B cell (primary cell): ENCODE data around the gene SART3. TPM values are rescaled to one million over a fixed set of nuclear protein-coding genes. Genes with fewer than 3 reads are reported as not detected.
A peak's percentile ranks its signal among the peaks of the same experiment; 100 is the strongest.

Experiments
- ATAC-seq: fragments of 200-7000 bp; cut with Tn5 transposase; one replicate; pipeline ENCODE4 v1.10.0; 2021; ENCODE audit warnings: low read depth, mild to moderate bottlenecking, moderate number of reproducible peaks, moderate library complexity
- CTCF ChIA-PET: fragments of 350-600 bp; sonication (Branson Sonifier 250); formaldehyde crosslinking; loops from one replicate; lab custom pipeline; 2021; ENCODE audit warnings: antibody characterized with exemption, inconsistent platforms; lab: Charles Lee
- POLR2A ChIA-PET: fragments of 350-600 bp; sonication (Branson Sonifier 250); formaldehyde crosslinking; loops from one replicate; lab custom pipeline; 2021; ENCODE audit warnings: antibody characterized with exemption; lab: Charles Lee
- DNase-seq: peaks from one replicate; pipeline ENCODE4 v3.0.0; 2013
- H2AFZ ChIP-seq: 2 replicates; pipeline ENCODE4 v1.6.1; 2012; ENCODE audit warnings: mild to moderate bottlenecking, low read depth, low read length; ENCODE audit not compliant: insufficient read depth, poor library complexity, severe bottlenecking
- H3K27ac ChIP-seq, 2 donors: 1 replicate in 1 of 2; 2 replicates in 1 of 2; pipeline ENCODE4 v1.5.1; 2012 to 2013; ENCODE audit warnings: low read length in 2 of 2, mild to moderate bottlenecking in 2 of 2, moderate library complexity in 1 of 2
- H3K27me3 ChIP-seq, 4 experiments: fragments of 200-600 bp in 1 of 4; sonication (generic) in 1 of 4; replicated peaks in 1 of 4; 1 replicate in 2 of 4; 2 replicates in 2 of 4; pipeline versions ENCODE4 v1.6.1 to v1.7.0; 2013 to 2016; ENCODE audit warnings: low read length in 3 of 4, mild to moderate bottlenecking in 2 of 4, mixed read lengths in 1 of 4, moderate library complexity in 1 of 4; ENCODE audit not compliant: insufficient read depth in 4 of 4, control insufficient read depth in 3 of 4; ENCODE audit errors: control extremely low read depth in 1 of 4
- H3K36me3 ChIP-seq, 2 experiments: replicated peaks in 1 of 2; 1 replicate in 1 of 2; 2 replicates in 1 of 2; pipeline versions ENCODE4 v1.6.1 to v1.7.1; 2013; ENCODE audit warnings: low read length in 1 of 2; ENCODE audit not compliant: insufficient read depth in 2 of 2, control insufficient read depth in 1 of 2; ENCODE audit errors: control extremely low read depth in 1 of 2, extremely low read depth in 1 of 2
- H3K4me1 ChIP-seq, 2 donors: fragments of 200-600 bp in 1 of 2; sonication (generic) in 1 of 2; 1 replicate in 1 of 2; 2 replicates in 1 of 2; pipeline versions ENCODE4 v1.5.1 to v1.6.1; 2013 to 2017; ENCODE audit warnings: low read length in 2 of 2; ENCODE audit not compliant: control insufficient read depth in 2 of 2, insufficient read depth in 2 of 2
- H3K4me2 ChIP-seq: replicated peaks from 2 replicates; pipeline ENCODE3; 2012; ENCODE audit warnings: mild to moderate bottlenecking, low read depth, low read length; ENCODE audit not compliant: poor library complexity, severe bottlenecking
- H3K4me3 ChIP-seq, 5 experiments: fragments of 200-600 bp in 1 of 5; sonication (generic) in 1 of 5; 1 replicate in 3 of 5; 2 replicates in 2 of 5; pipeline versions ENCODE4 v1.5.1 to v1.7.0; 2011 to 2016; ENCODE audit warnings: low read length in 4 of 5, mild to moderate bottlenecking in 4 of 5, low read depth in 2 of 5, control low read depth in 1 of 5, moderate library complexity in 1 of 5; ENCODE audit not compliant: insufficient read depth in 1 of 5; ENCODE audit errors: control extremely low read depth in 1 of 5, extremely low read depth in 1 of 5
- H3K79me2 ChIP-seq: fragments of 200-600 bp; sonication (generic); one replicate; pipeline ENCODE4 v1.6.0; 2016; ENCODE audit warnings: low read length; ENCODE audit not compliant: control insufficient read depth, insufficient read depth
- H3K9ac ChIP-seq: fragments of 200-600 bp; sonication (generic); 2 replicates; pipeline ENCODE4 v1.6.1; 2017; ENCODE audit warnings: mild to moderate bottlenecking, low read length, moderate library complexity
- H3K9me3 ChIP-seq, 3 donors: one replicate each; pipeline versions ENCODE4 v1.6.1 to v1.7.1; 2013; ENCODE audit warnings: low read length in 2 of 3; ENCODE audit not compliant: control insufficient read depth in 2 of 3, insufficient read depth in 1 of 3; ENCODE audit errors: control extremely low read depth in 1 of 3
- H4K20me1 ChIP-seq: 2 replicates; pipeline ENCODE4 v1.6.0; 2012; ENCODE audit warnings: mild to moderate bottlenecking, low read length; ENCODE audit not compliant: insufficient read depth, control insufficient read depth, poor library complexity, severe bottlenecking
- H3K27ac Mint-ChIP-seq: one replicate; pipeline ENCODE4 v1.8.0; 2021; ENCODE audit warnings: mixed read lengths
- H3K27me3 Mint-ChIP-seq: one replicate; pipeline ENCODE4 v1.8.0; 2021; ENCODE audit warnings: mixed read lengths
- H3K4me1 Mint-ChIP-seq: one replicate; pipeline ENCODE4 v1.8.0; 2021; ENCODE audit warnings: mixed read lengths
- H3K4me3 Mint-ChIP-seq: one replicate; pipeline ENCODE4 v1.8.0; 2021; ENCODE audit warnings: mixed read lengths
- H3K9me3 Mint-ChIP-seq: one replicate; pipeline ENCODE4 v1.8.0; 2022; ENCODE audit warnings: mixed read lengths; ENCODE audit not compliant: insufficient read depth
- CTCF ChIP-seq: fragments of 200-600 bp; IDR thresholded peaks from one replicate; pipeline ENCODE4 v1.8.0; 2022; ENCODE audit warnings: antibody characterized with exemption, mild to moderate bottlenecking
- EZH2 ChIP-seq: IDR thresholded peaks from 2 replicates; pipeline ENCODE4 v1.6.1; 2012; ENCODE audit warnings: borderline replicate concordance, low read depth, mild to moderate bottlenecking, moderate library complexity, low read length; ENCODE audit not compliant: insufficient read depth, poor library complexity, severe bottlenecking
- WGBS: methylation state at CpG from one replicate; pipeline ENCODE4 v1.1.5; 2013; ENCODE audit warnings: missing lambda C conversion rate; ENCODE audit not compliant: insufficient coverage; 5-methylcytosine and 5-hydroxymethylcytosine counted together
- intact Hi-C: fragments of 100-400 bp; cut with micrococcal nuclease; formaldehyde crosslinking; loops from one replicate; pipeline ENCODE4 v1.10.0; 2022
- polyA plus RNA-seq: library from polyadenylated mRNA; depleted of rRNA; stranded (reverse); fragments of >200 nt; gene quantifications from 2 replicates; pipeline ENCODE4 v1.2.3, GENCODE V29; 2012
- total RNA-seq, 2 donors: library from RNA; stranded (reverse); fragments of 120-200 nt in 1 of 2; gene quantifications; 1 replicate in 1 of 2; 2 replicates in 1 of 2; pipeline versions ENCODE4 v1.2.3 to v1.2.4, GENCODE V29; 2013 to 2022

Gene SART3
- total and polyA plus RNA-seq, 2 donors (not counting 1 experiment from before 2014, with no cell fraction given), result 24.1 to 131 TPM

DNA sequence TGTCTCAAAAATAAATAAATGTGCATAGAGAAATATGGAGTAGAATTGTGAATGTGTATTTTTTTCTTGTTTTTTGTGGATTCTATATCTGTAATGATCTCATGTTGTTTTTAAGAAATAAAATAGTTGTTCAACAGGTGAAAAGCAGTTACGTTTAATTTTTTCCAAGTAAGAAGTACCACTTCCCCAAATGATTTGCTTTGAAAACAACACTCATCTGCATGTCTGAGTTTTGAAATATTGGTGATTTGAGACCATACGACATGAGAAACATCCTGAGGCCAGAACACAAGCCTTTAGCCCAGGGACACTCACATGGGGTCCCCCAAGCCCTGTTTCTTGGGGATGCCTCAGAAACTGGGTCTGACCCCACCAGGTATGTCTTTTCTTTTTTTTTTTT is 50.1 kb downstream of the SART3 start:
- POLR2A ChIA-PET, result interaction anchor here (0.7 kb wide), 1 partner anchor 14 kb away, joined by 3 read pairs; no protein-coding TSS in a partner anchor
- H3K4me1 Mint-ChIP-seq, result peaks cover 29% of the 10 kb centered on the region

More for the DNA sequence above, 50.1 kb downstream of the SART3 start:
- 67% methylated on average over 1 of the region's 2 CpGs for WGBS
- H3K79me2 ChIP-seq, result peaks cover 4% of the 10 kb centered on the region
- H3K4me1 ChIP-seq, result peaks cover 10 to 22% of the 10 kb centered on the region in 2 donors
- no peaks in the 10 kb centered on the region for H4K20me1 ChIP-seq
- ATAC-seq (no peak), DNase-seq (peak; percentile 43)
- H3K4me2 ChIP-seq, result peak overlapping the region; percentile 59
- peaks cover 0 to under 1% (median 0%) of the 10 kb centered on the region in 4 experiments for H3K27me3 ChIP-seq
- no peak overlapping the region for H3K27ac ChIP-seq
- H3K4me3 ChIP-seq, result no peak overlapping the region
- H3K36me3 ChIP-seq, result no peaks in the 10 kb centered on the region
- intact Hi-C loops, result loop anchor here (5.0 kb wide), 1 partner anchor 609 kb away; no protein-coding TSS in a partner anchor
- H3K27ac Mint-ChIP-seq, result peak overlapping the region; percentile 67
- no peaks in the 10 kb centered on the region for H3K9me3 Mint-ChIP-seq
- peak overlapping the region; percentile 43 for H2AFZ ChIP-seq
- H3K9me3 ChIP-seq, result no peaks in the 10 kb centered on the region
- no peak overlapping the region for H3K9ac ChIP-seq
- H3K27me3 Mint-ChIP-seq, result peaks cover 5% of the 10 kb centered on the region
- H3K4me3 Mint-ChIP-seq, result peak overlapping the region; percentile 87
- TF ChIP-seq EZH2 (no peak), CTCF (no peak)
- CTCF ChIA-PET, result interaction anchor here (0.6 to 3.0 kb wide), 7 partner anchors 9 to 831 kb away, joined by 3 to 30 read pairs (median 6); no protein-coding TSS in a partner anchor
